ENCODE measurements around the gene EDAR. TPM values are rescaled to one million over a fixed set of nuclear protein-coding genes. Genes with fewer than 3 reads are reported as not detected.
A peak's percentile ranks its signal among the peaks of the same experiment; 100 is the strongest.

The EDAR gene
- total RNA-seq = not detected

- no peak within 1 kb of the TSS for H3K4me3 ChIP-seq
These were observed at the start of gene EDAR for GRCh38 chr2:108988796-108989713. EDAR (minus strand) TSS chr2:108989220; CDS start chr2:108931014, 58,206 bp downstream.

GRCh38 chr2:109033171-109033570, 44.2 kb upstream of the EDAR start:
- no peak for ATAC-seq (ENCODE audit: insufficient number of reproducible peaks, low FRiP score, low read depth)
- H3K27me3 ChIP-seq (replicated peaks; ENCODE audit: insufficient read depth) = no peaks in the 10 kb centered on the region
- H3K27ac ChIP-seq = no peak overlapping the region
- no peak overlapping the region for H3K4me3 ChIP-seq
- peaks cover 5 to 11% of the 10 kb centered on the region in 2 donors for H3K4me1 ChIP-seq (ENCODE audit: control insufficient read depth in 1 of 2, low read depth in 2 of 2)
- no peak for DNase-seq (ENCODE audit: low spot score)
- H3K9me3 ChIP-seq = no peaks in the 10 kb centered on the region
- H3K36me3 ChIP-seq = no peaks in the 10 kb centered on the region
- TF ChIP-seq CTCF (IDR thresholded peaks at IDR 0.05) = no peak

More at GRCh38 chr2:108988796-108989713, at the start of gene EDAR:
- ATAC-seq (ENCODE audit: insufficient number of reproducible peaks, low FRiP score, low read depth) (no peak), DNase-seq (ENCODE audit: low spot score) (no peak)
- Histone ChIP-seq H3K4me1 (ENCODE audit: control insufficient read depth in 1 of 2, low read depth in 2 of 2) (peaks cover 0 to 9% of the 10 kb centered on the region in 2 donors), H3K27ac (no peak within 1 kb of the TSS), H3K36me3 (no peaks in the 10 kb centered on the region), H3K9me3 (no peaks in the 10 kb centered on the region), H3K27me3 (replicated peaks; ENCODE audit: insufficient read depth) (no peaks in the 10 kb centered on the region)
- peak; percentile 28 for TF ChIP-seq CTCF (IDR thresholded peaks at IDR 0.05)

DNA sequence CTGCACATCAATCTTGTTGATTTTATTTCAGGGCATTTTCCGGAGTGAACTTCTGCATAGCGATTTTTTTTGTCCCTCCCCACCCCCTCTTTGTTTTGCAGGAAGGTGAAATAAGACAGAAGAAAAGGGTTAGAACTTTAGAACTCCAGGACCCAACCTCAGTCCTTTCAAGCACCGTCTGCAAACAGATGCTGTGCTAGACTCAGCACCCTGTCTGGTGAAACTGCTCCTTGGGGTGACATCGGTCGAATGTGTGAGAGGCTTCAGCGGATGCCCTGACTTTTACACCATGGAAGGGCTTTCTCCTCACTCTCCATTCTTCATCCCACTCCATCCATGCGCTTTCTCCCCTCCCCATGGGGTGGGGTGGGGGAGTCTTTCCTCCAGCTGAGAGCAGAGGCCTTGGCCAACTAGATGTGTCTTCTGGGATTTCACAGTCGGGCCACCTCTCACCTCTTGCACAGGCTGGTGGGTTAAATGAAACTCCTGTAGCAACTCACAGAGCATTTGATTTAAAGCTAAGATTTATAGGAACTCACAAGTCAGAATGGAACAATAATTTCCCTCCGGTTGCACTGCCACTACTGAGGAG, 43.3 kb upstream of the EDAR start:
- DNase-seq (ENCODE audit: low spot score) (no peak), ATAC-seq (ENCODE audit: insufficient number of reproducible peaks, low FRiP score, low read depth) (no peak)
- Histone ChIP-seq H3K36me3 (no peaks in the 10 kb centered on the region), H3K9me3 (no peaks in the 10 kb centered on the region), H3K27ac (no peak overlapping the region), H3K4me1 (ENCODE audit: control insufficient read depth in 1 of 2, low read depth in 2 of 2) (peaks cover 5 to 11% of the 10 kb centered on the region in 2 donors), H3K27me3 (replicated peaks; ENCODE audit: insufficient read depth) (no peaks in the 10 kb centered on the region), H3K4me3 (peak overlapping the region; percentile 61)
- no peak for TF ChIP-seq CTCF (IDR thresholded peaks at IDR 0.05)

GRCh38 chr2:109031476-109032228, 42.6 kb upstream of the EDAR start:
- peak; percentile 18 for TF ChIP-seq CTCF (IDR thresholded peaks at IDR 0.05)
- ATAC-seq (ENCODE audit: insufficient number of reproducible peaks, low FRiP score, low read depth) = no peak
- H3K4me1 ChIP-seq (ENCODE audit: control insufficient read depth in 1 of 2, low read depth in 2 of 2) = peaks cover 5 to 11% of the 10 kb centered on the region in 2 donors
- no peaks in the 10 kb centered on the region for H3K9me3 ChIP-seq
- no peak for DNase-seq (ENCODE audit: low spot score)
- H3K36me3 ChIP-seq = no peaks in the 10 kb centered on the region
- H3K27me3 ChIP-seq (replicated peaks; ENCODE audit: insufficient read depth) = no peaks in the 10 kb centered on the region
- H3K27ac ChIP-seq = no peak overlapping the region
- peak overlapping the region; percentile 61 for H3K4me3 ChIP-seq

Measured in thoracic aorta (tissue), 2 donors.